ENCODE measurements around the gene DOK7.

DNA sequence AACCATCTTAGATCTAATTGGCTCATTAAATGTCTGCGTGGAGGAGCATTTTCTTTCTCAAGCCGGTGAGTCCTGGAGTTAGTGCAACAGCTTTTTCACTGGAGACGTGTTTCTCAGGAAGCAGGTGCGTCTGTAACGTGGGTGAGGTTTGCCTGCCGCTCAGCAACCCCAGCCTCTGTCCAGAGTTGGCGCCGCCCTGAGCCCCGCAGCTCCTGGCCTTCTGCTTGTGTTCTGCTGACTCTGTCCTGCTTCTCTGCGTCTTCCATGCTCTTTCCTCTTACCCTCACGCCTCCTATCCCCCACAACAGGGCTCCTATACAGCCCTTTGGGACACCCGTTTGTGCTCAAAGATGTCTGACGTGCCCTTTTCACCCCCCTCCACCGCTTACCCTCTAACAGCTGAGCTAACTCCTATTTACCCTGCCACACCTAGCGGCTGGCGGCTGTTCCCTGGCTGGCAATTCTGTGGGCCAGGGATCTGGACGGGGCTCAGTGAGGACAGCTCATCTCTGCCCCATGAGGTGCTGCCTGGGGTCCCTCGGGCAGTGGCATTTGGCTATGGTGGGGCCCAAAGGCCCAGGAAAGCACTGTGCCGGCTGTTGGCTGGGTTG, 18.8 kb downstream of the DOK7 start:
- TF ChIP-seq, protein P1, sequence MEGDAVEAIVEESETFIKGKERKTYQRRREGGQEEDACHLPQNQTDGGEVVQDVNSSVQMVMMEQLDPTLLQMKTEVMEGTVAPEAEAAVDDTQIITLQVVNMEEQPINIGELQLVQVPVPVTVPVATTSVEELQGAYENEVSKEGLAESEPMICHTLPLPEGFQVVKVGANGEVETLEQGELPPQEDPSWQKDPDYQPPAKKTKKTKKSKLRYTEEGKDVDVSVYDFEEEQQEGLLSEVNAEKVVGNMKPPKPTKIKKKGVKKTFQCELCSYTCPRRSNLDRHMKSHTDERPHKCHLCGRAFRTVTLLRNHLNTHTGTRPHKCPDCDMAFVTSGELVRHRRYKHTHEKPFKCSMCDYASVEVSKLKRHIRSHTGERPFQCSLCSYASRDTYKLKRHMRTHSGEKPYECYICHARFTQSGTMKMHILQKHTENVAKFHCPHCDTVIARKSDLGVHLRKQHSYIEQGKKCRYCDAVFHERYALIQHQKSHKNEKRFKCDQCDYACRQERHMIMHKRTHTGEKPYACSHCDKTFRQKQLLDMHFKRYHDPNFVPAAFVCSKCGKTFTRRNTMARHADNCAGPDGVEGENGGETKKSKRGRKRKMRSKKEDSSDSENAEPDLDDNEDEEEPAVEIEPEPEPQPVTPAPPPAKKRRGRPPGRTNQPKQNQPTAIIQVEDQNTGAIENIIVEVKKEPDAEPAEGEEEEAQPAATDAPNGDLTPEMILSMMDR (IDR thresholded peaks at IDR 0.05), result no peak
- no peak for TF ChIP-seq POLR2A (IDR thresholded peaks at IDR 0.05)
- TF ChIP-seq EP300 (IDR thresholded peaks at IDR 0.05), result no peak
